Fibroblast of lung (primary cell): Measurements from ENCODE around the gene CHTF8. TPM values are rescaled to one million over a fixed set of nuclear protein-coding genes. Genes with fewer than 3 reads are reported as not detected.

ENCODE experiments used
- DNase-seq, 2 donors: peaks; one replicate each; pipeline versions ENCODE4 v3.0.0 to v3.0.0-alpha.2; 2010; ENCODE audit warnings: low read depth in 2 of 2
- H2AFZ ChIP-seq: 2 replicates; pipeline ENCODE4 v1.5.1; 2012; ENCODE audit warnings: low read length, control low read depth, inconsistent platforms
- H3K27ac ChIP-seq: 2 replicates; pipeline ENCODE4 v1.5.1; 2011; ENCODE audit warnings: low read length, control low read depth; ENCODE audit not compliant: insufficient read depth
- H3K27me3 ChIP-seq: 2 replicates; pipeline ENCODE4 v1.5.1; 2011; ENCODE audit warnings: mild to moderate bottlenecking, low read length; ENCODE audit not compliant: control insufficient read depth, insufficient read depth
- H3K36me3 ChIP-seq: 2 replicates; pipeline ENCODE4 v1.5.1; 2011; ENCODE audit warnings: low read length; ENCODE audit not compliant: control insufficient read depth, insufficient read depth
- H3K4me1 ChIP-seq: 2 replicates; pipeline ENCODE4 v1.5.1; 2011; ENCODE audit warnings: low read length; ENCODE audit not compliant: control insufficient read depth, insufficient read depth; ENCODE audit errors: extremely low read depth
- H3K4me2 ChIP-seq: 2 replicates; pipeline ENCODE4 v1.5.1; 2011; ENCODE audit warnings: low read length, control low read depth; ENCODE audit not compliant: insufficient read depth; ENCODE audit errors: extremely low read depth
- H3K4me3 ChIP-seq, 4 experiments: fragments of 200-600 bp in 1 of 4; sonication (generic) in 1 of 4; replicated peaks in 1 of 4; 2 replicates each; pipeline ENCODE4 v1.5.1; 2011 to 2016; ENCODE audit warnings: low read length in 4 of 4, low read depth in 3 of 4, mild to moderate bottlenecking in 3 of 4, control low read depth in 2 of 4, inconsistent platforms in 1 of 4, mixed read lengths in 1 of 4; ENCODE audit not compliant: insufficient read depth in 1 of 4; ENCODE audit errors: control extremely low read depth in 1 of 4
- H3K79me2 ChIP-seq: 2 replicates; pipeline ENCODE4 v1.5.1; 2012; ENCODE audit warnings: mild to moderate bottlenecking, low read length, inconsistent platforms; ENCODE audit not compliant: control insufficient read depth, insufficient read depth
- H3K9ac ChIP-seq: 2 replicates; pipeline ENCODE4 v1.5.1; 2011; ENCODE audit warnings: mild to moderate bottlenecking, low read length, control low read depth; ENCODE audit not compliant: insufficient read depth
- H3K9me3 ChIP-seq: 2 replicates; pipeline ENCODE4 v1.5.1; 2012; ENCODE audit warnings: low read depth, low read length; ENCODE audit not compliant: control insufficient read depth, insufficient read depth
- H4K20me1 ChIP-seq: 2 replicates; pipeline ENCODE4 v1.5.1; 2011; ENCODE audit warnings: low read length; ENCODE audit not compliant: control insufficient read depth, insufficient read depth; ENCODE audit errors: extremely low read depth
- EZH2 ChIP-seq: IDR thresholded peaks from 2 replicates; pipeline ENCODE4 v1.5.1; 2012; ENCODE audit warnings: low read length, control low read depth, mild to moderate bottlenecking; ENCODE audit errors: missing control alignments
- polyA plus RNA-seq, 2 donors: library from polyadenylated mRNA; depleted of rRNA in 1 of 2; stranded (reverse) in 1 of 2; unstranded in 1 of 2; fragments of >200 nt; gene quantifications; 2 replicates each; pipeline ENCODE4 v1.2.1, GENCODE V29; 2011 to 2012; ENCODE audit warnings: missing spikeins in 1 of 2
- total RNA-seq: library from RNA; depleted of rRNA; stranded (reverse); fragments of >200 nt; gene quantifications from 2 replicates; pipeline ENCODE4 v1.2.1, GENCODE V29; 2014
- TF ChIP-seq, protein P1 (sequence below), 2 donors: IDR thresholded peaks in 1 of 2; conservative IDR thresholded peaks in 1 of 2; 1 replicate in 1 of 2; 2 replicates in 1 of 2; pipeline ENCODE4 v1.5.1; 2011 to 2012; ENCODE audit warnings: low read length in 2 of 2, control low read depth in 1 of 2, inconsistent platforms in 1 of 2, low read depth in 1 of 2, mild to moderate bottlenecking in 1 of 2

Gene CHTF8
- total and polyA plus RNA-seq, 2 donors (not counting 1 experiment from before 2014, with no cell fraction given), result 55.7 to 74.3 TPM

DNA sequence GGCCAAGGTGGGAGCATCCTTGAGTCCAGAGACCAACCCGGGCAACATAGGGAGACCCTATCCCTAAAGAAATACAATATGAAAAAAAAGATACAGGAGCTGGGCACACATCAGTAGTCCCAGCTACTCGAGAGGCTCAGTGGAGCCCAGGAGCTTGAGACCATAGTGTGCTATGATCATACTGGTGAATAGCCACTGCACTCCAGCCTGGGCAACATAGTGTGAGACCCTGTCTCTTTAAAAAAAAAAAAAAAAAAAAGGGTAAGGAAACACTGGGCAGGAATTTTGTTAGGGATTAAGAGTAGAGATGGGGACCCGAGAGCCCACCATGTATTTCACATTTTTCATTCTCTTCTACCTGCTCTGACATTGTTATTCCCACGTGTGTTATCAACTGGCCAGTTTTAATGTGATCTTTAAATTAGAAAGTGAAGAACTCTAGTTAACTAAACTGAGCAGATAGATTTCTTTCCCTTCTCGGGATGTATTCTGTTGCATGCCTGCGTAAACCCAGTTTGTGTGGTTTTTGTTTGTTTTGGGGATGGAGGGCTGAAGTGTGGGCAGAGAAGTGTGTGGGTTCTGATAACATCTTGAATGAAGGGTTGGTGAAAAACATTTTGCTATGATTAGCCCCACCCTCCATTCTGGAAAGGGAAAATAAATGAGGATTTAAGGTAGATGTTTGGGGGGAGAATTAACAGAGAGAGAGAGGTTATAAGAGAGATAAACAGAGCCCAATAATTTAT lies 37.4 kb upstream of the CHTF8 start:
- H3K4me1 ChIP-seq, result peaks cover 27% of the 10 kb centered on the region
- H3K27me3 ChIP-seq, result no peaks in the 10 kb centered on the region
- no peaks in the 10 kb centered on the region for H3K9me3 ChIP-seq
- no peak for DNase-seq
- TF ChIP-seq, protein P1, sequence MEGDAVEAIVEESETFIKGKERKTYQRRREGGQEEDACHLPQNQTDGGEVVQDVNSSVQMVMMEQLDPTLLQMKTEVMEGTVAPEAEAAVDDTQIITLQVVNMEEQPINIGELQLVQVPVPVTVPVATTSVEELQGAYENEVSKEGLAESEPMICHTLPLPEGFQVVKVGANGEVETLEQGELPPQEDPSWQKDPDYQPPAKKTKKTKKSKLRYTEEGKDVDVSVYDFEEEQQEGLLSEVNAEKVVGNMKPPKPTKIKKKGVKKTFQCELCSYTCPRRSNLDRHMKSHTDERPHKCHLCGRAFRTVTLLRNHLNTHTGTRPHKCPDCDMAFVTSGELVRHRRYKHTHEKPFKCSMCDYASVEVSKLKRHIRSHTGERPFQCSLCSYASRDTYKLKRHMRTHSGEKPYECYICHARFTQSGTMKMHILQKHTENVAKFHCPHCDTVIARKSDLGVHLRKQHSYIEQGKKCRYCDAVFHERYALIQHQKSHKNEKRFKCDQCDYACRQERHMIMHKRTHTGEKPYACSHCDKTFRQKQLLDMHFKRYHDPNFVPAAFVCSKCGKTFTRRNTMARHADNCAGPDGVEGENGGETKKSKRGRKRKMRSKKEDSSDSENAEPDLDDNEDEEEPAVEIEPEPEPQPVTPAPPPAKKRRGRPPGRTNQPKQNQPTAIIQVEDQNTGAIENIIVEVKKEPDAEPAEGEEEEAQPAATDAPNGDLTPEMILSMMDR (conservative IDR thresholded peaks at IDR 0.05 in 1 of 2, IDR thresholded peaks at IDR 0.05 in 1 of 2; ENCODE audit: low read depth in 1 of 2, low read length in 2 of 2), result no peak
- no peak for TF ChIP-seq EZH2
- no peak overlapping the region for H3K4me3 ChIP-seq
- H3K9ac ChIP-seq, result no peak overlapping the region
- no peaks in the 10 kb centered on the region for H3K79me2 ChIP-seq
- no peaks in the 10 kb centered on the region for H4K20me1 ChIP-seq
- H2AFZ ChIP-seq, result no peak overlapping the region
- no peak overlapping the region for H3K4me2 ChIP-seq
- H3K36me3 ChIP-seq, result peaks cover 2% of the 10 kb centered on the region
- H3K27ac ChIP-seq, result no peak overlapping the region

DNA sequence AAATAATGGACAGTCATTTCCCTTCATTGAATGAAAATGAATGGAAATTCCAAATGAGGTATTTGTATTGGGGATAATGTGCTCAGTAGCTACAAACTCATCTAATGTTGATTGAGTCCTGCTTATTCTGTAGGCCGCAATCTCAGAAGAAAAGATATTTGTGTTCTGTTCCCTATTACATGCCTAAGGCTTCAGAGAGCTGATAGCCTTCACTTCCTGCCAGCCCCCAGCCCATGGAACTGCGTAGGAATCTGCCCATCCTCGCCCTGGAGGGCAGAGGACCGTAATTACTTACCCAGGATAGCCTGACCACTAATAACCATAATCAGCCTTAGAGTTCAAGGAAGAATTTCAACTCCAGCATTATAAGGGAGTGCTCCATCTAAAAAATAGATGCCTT lies 36.7 kb upstream of the CHTF8 start:
- no peak for DNase-seq
- Histone ChIP-seq H3K9ac (no peak overlapping the region), H3K27me3 (no peaks in the 10 kb centered on the region), H3K4me3 (no peak overlapping the region), H3K79me2 (no peaks in the 10 kb centered on the region), H3K4me2 (no peak overlapping the region), H3K27ac (no peak overlapping the region), H3K4me1 (peaks cover 24% of the 10 kb centered on the region), H3K9me3 (no peaks in the 10 kb centered on the region), H3K36me3 (peaks cover 2% of the 10 kb centered on the region), H2AFZ (no peak overlapping the region), H4K20me1 (no peaks in the 10 kb centered on the region)
- TF ChIP-seq EZH2, result no peak
- TF ChIP-seq, protein P1 (conservative IDR thresholded peaks at IDR 0.05 in 1 of 2, IDR thresholded peaks at IDR 0.05 in 1 of 2; ENCODE audit: low read depth in 1 of 2, low read length in 2 of 2), result no peak

DNA sequence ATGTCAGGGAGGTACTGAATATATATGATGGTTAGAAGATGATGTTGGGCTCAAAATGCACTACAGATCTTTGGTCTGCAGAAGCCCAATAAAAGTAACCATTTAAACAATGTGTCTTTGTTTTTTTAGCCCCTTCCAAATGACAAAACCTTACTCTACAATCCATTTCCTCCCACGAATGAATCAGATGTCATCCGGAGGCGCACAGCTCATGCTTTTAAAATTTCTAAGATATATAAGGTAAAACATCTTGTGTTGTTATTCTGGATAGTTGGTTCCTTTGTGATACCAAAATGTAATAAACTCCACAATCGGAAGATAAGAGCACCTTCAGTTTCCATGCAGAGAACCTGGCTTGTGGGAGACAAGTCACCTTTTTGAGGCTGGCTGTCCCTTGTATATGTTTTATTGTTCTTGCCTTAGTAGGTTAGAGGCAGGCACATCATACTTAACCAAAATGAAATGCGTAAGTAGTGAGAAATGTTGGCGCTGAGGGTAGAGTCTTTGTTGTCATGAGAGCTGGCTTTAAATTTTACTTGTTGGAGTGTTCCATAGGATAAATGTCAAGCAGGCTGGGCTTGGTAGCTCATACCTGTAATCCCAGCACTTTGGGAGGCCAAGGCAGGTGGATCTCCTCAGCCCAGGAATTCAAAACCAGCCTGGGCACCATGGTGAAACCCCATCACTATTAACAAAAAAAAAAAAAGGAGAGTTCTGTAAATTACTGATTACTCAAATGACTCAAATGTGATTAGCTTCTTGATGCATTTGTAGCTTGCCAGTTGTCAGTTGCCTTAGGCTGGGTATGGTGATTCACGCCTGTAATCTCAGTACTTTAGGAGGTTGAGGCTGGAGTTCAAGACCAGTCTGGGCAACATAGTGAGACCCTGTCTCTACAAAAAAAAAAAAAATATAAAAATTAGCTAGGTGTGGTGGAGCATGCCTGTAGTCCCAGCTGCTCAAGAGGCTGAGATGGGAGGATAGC lies 34.9 kb upstream of the CHTF8 start:
- Histone ChIP-seq H3K79me2 (no peaks in the 10 kb centered on the region), H3K27ac (peak overlapping the region; percentile 51), H3K27me3 (no peaks in the 10 kb centered on the region), H3K4me2 (peak overlapping the region; percentile 46), H3K4me1 (peaks cover 24% of the 10 kb centered on the region), H3K9me3 (no peaks in the 10 kb centered on the region), H3K36me3 (peaks cover 2% of the 10 kb centered on the region), H3K9ac (no peak overlapping the region), H2AFZ (no peak overlapping the region), H4K20me1 (no peaks in the 10 kb centered on the region), H3K4me3 (no peak overlapping the region)
- TF ChIP-seq, protein P1 (conservative IDR thresholded peaks at IDR 0.05 in 1 of 2, IDR thresholded peaks at IDR 0.05 in 1 of 2; ENCODE audit: low read depth in 1 of 2, low read length in 2 of 2), result no peak
- no peak for TF ChIP-seq EZH2
- DNase-seq, result peak in 1 of 2 donors; percentile 71
